ENCODE measurements around the gene LIFR.
"Not testable (repeated sequence)": the region's sequence is repeated elsewhere in the genome, so short reads cannot be mapped to it uniquely, and the experiment has no call there.

LIFR gene

DNA sequence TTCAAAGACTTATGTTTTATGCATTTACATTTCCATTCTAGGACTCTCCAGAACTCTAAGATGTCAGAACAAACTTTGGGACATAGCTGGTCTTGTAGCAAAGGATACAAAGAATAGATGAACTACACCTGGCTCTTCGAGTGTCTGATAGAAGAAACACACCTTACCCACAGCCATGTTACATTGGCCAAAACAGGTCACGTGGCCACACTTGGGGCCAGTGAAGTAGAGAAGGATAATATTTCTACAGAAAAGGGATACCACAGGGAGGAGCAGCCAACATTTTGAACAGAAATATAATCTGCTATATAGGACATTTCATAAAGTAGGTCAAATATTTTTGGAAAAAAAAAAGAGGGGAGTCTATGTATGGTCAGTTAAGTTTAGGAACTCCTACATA is 22.7 kb upstream of the LIFR start:
- no peak for DNase-seq

- DNase-seq, result no peak
Measured at GRCh38 chr5:38576961-38577684, 20.7 kb upstream of the LIFR start.

DNA sequence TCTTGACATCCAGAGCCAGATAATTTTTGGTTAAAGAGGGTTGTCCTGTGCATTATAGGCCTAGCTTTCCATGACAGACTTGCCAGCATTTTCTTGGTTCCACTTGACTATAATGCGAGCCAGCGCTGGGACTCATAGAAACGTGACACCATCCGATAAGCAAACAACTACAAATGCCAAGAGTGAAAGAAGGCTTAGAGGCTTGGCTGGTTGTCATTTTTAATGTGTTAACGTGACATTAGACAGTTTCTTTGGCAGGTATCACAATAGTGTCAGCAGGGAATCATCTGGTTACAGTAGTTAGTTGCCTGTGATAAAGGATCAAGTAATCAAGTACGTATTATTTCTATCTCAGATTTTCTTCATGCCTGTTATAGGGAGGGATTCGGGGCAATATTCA is 20.0 kb upstream of the LIFR start:
- no peak for DNase-seq

- no peak for DNase-seq
Measured at GRCh38 chr5:38575476-38575875, 19.0 kb upstream of the LIFR start.

DNA sequence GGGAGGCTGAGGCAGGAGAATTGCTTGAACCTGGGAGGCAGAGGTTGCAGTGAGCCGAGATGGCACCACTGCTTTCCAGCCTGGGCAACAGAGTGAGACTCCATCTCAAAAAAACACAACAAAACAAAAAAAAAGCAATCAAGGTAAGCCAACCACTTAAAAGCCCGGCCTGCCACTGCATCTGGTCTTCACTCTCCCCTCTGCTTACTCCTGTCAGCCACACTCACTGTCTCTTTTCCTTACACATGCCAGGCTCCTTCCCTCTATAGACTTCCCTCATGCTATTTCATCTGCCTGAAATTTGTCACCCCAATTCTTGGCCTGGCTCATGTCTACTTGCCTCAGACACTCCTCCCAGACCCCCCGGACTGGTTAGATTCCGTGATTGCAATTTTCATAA is 17.6 kb upstream of the LIFR start:
- no peak for DNase-seq

DNA sequence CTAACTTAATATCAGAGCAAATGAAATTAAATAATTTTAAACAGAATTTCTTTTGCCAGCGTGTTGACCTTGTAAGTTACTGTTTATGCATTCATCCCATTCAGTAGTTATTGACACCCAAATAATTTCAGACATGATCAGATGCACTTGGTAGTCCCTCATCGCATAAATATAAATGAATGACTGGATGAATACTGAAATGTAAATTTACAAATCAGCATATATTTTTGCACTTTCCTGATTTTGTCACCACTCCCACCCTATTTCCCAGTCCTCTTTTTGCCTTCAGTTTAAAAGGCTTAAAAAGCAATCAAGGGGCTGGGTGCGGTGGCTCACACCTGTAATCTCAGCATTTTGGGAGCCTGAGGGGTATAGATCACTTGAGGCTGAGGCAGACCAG is 17.1 kb upstream of the LIFR start:
- DNase-seq, result no peak

DNA sequence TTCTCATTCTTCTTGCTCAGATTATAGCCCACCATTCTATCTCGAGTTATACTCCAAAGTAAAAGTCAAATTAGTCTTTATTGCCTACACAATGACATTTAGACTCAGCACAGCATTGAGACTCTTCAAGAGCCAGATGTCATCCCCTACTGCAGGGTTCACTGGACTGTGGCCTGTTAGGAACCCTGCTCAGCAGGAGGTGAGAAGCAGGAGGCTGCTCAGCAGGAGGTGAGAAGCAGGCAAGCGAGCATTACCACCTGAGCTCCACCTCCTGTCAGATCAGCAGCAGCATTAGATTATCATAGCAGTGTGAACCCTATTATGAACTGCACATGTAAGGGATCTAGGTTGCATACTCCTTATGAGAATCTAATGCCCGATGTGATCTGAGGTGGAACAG is 12.7 kb upstream of the LIFR start:
- DNase-seq, result no peak

DNA sequence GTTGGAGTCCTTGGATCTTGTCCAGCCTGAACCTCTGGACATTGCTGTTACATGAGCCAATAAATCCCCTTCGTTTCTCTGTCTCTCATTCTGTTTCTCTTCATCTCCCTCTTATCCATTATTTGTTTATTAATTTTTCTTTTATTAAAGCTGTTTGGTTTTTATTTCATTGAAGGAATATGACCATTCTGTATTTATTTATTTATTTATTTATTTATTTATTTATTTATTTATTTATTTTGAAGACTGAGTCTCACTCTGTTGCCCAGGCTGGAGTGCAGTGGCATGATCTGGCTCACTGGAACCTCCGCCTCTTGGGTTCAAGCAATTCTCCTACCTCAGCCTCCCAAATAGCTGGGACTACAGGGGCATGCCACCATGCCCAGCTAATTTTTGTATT is 10.9 kb upstream of the LIFR start:
- DNase-seq, result not testable (repeated sequence)

GRCh38 chr5:38563624-38564023 is 7.2 kb upstream of the LIFR start:
- DNase-seq, result no peak

GRCh38 chr5:38562444-38563210 is 6.2 kb upstream of the LIFR start:
- DNase-seq, result no peak

- DNase-seq, result no peak
Measured at GRCh38 chr5:38559428-38559827, 3.0 kb upstream of the LIFR start.

GRCh38 chr5:38557792-38558191 is 1.3 kb upstream of the LIFR start:
- no peak for DNase-seq

GRCh38 chr5:38557308-38557710 is 863 bp upstream of the LIFR start:
- no peak for DNase-seq

- no peak for DNase-seq
Measured at GRCh38 chr5:38556088-38556598, 303 bp downstream of the LIFR start.

- no peak for DNase-seq
Measured at GRCh38 chr5:38555354-38556087, 925 bp downstream of the LIFR start.

GRCh38 chr5:38554861-38555260 is 1.6 kb downstream of the LIFR start:
- no peak for DNase-seq

DNA sequence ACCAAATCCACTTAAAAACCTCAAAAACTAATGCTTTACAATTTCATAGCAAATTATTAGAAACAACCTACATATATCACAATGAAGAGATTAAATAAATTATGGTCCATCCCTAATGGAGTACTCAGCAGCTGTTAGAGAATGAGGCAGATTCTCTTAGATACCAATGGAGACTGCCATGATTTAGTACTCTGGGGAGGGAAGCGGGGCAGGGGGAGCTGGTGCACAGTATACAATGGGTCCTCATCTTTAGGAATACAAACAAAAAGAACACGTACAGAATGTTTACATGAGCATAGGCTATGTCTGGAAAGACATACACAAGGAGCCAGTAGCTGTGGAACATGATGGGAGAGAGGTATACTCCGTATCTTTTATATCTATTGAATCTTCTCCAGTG is 2.0 kb downstream of the LIFR start:
- no peak for DNase-seq

DNA sequence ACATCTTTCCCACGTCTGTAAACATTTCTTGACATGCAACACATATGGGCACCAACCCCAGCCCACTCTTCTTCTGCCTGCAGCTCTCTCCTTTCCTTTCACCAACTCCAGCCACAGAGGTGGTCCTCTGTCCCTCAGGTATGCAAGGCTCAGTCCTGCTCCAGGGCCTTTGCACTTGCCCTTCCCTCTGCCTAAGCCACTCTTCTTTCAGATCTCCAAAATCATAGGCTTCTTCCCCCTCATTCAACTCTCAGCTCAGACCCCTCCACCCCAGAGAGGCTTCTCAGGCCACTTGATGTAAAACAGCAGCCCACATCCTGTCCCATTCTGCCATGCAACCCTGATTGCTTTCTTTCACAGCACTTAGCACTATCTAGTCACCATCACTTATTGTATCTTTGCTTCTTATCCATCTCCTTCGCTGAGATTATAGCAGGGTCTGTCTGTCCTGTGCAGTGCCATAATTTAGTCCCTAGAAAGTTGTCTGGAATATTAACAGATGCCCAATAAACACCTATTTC is 3.4 kb downstream of the LIFR start:
- no peak for DNase-seq

DNA sequence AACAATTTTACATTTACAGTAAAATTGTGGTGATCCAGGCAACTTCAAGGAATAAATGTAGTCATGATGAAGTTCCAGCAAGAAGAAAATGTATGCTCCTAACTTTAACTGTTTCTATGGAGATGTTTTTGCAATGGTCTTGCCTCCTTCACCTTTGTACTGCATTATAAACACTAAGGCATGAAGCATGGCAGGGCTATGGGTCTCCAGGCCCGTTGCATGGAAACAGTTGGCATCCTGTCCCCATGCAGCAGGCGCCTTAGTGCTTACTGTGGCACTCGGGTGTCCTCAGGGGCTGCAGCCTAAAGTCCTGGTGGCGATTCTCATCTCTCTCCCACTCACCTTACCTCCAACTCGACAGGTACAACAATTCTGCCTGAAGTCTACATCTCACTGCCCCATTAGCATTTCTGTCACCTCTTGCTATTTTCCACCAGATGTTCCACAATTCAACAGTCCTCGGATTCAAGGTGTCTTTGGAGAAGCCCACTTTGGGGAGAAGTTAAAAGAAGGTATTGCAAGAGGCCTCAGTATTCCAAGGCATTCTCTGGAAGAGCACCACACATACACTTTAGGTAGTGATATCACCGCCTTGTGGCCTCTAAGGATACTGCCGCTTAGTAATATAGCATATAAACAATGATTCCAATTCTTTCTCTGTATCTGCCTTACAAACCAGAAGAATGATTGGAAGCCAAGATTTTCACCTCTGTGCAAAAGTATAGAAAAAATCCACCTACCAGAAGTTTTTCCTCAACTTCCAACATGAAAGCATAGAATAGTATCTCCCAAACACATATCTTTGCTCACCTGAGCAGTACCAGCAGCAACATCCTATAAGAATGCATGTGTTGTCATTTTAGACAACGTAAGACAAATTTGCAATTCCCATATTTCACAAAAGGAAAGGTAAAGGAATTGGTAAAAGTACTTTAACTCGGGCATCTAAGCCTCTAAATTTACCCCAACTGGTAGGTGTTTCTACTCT is 5.1 kb downstream of the LIFR start:
- no peak for DNase-seq

DNA sequence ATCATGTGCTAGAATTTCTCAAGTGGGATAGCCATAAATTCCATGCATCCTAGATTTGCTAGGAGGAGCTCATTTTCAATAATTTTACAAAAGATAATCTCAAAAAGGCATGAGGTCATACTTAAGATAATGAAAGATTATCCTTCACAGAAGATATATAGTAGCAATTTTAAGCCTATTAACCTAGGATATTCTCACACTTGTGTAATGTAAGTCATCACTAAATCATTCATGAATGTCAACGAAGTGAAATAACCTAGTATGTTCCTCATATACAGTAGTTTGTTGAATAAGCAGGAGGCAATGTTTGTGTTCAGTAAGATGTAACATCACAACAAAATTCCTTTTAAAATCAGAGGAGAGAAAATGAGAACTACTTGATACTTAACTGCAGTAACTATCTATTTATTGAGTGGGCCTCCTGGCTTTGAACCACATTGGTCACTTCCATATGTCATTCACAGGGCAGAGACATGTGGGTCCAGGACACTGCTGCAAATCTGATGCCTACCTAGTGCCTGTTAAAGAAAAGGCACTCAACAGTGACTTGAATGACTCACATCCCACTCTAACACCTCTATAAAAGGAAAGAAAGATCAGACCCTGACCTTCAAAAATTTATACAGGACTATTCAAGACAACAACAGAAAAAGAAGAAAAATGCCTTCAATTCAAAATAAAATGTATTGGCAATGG is 8.2 kb downstream of the LIFR start:
- no peak for DNase-seq

DNA sequence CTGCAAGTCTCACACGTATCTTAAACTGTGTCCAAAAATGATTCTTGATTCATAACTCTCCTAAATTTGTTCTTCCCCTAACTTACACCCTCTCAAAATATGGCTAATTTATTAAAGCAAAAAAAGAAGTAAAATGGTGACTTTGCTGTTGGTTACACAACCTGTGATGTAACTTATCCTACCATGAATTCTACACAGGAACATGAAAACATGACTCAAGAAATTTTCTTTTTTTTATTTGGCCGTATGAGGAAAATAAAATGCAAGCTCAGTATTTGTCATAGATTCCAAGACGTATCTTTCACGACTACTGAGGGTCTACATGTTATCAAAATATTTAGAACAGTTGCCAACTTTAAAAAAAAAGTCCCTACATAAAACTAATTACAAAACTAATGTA is 9.2 kb downstream of the LIFR start:
- DNase-seq, result no peak
